ENCODE results near the gene GPR156. TPM values are rescaled to one million over a fixed set of nuclear protein-coding genes. Genes with fewer than 3 reads are reported as not detected.

The GPR156 gene
- 0.23 TPM in 2 replicates for total RNA-seq (ENCODE audit: low replicate concordance)

DNA sequence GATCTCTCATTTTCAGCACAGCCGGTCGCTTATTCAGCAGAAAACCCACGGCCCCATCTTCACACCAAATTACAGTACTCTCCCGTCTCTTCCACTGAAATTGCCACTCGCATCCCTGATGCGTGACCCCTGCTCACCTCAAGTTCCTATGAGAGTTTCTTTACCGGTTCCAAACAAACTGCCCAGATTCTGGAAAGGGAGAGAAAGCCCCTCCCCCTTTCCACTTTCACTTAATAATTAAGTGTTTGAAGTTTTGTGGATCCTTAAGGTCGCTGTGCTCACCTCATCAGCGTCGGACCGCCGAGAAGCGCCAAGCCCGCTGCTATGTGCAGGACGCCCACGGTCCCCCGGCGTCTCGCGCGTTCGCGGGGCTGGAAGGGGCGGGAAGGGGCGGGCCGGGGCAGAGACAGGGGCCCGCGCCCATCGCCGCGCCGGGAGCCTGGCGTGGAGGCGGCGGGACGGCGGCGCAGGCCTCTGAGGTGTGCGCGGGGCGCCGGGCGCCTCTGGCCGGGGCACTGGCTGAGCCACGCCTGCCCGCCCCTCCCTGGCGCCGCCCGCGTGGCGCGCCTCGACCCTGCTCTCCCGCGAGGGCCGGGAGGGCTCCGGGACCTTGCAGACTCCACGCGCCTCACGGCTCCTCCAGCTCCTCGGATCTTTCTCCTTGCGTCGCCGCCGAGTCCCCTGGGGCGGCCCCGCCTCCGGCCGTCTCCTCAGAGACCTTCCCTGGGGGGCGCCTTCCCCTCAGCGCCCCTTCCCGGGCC lies at the start of gene GPR156:
TSS of gene GPR156 (minus strand) at position 476 of the 761 bp plus-strand sequence. CDS start 41,124 bp downstream, outside the sequence.

Other genes with a start within 250 kb of the GPR156 start
- 28.0 and 31.0 TPM in 2 replicates for gene GSK3B, start 190.8 kb downstream of the GPR156 start, total RNA-seq (ENCODE audit: low replicate concordance)
- gene LRRC58, start 64.1 kb upstream of the GPR156 start, total RNA-seq (ENCODE audit: low replicate concordance), result 9.5 and 12.6 TPM in 2 replicates
- gene FSTL1, start 165.8 kb upstream of the GPR156 start, total RNA-seq (ENCODE audit: low replicate concordance), result 822 and 852 TPM in 2 replicates

All from smooth muscle cell of the coronary artery (primary cell).